IPS-18c (cell line): ENCODE data around the gene TRNT1.
A peak's percentile ranks its signal among the peaks of the same experiment; 100 is the strongest.

Experiments
- H3K4me3 ChIP-seq: 2 replicates; pipeline ENCODE4 v1.7.0; 2013; ENCODE audit warnings: low read depth, mild to moderate bottlenecking, low read length, moderate library complexity; ENCODE audit not compliant: insufficient read depth
- H3K9me3 ChIP-seq: one replicate; pipeline ENCODE4 v1.6.1; 2013; ENCODE audit warnings: mild to moderate bottlenecking, low read length, moderate library complexity; ENCODE audit not compliant: control insufficient read depth, insufficient read depth

Gene TRNT1

GRCh38 chr3:3154879-3155610, 28.3 kb downstream of the TRNT1 start:
- no peaks in the 10 kb centered on the region for H3K9me3 ChIP-seq
- H3K4me3 ChIP-seq, result no peak overlapping the region

GRCh38 chr3:3157484-3157883, 30.7 kb downstream of the TRNT1 start:
- Histone ChIP-seq H3K9me3 (no peaks in the 10 kb centered on the region), H3K4me3 (no peak overlapping the region)

GRCh38 chr3:3160826-3161225, 34.1 kb downstream of the TRNT1 start:
- H3K4me3 ChIP-seq, result no peak overlapping the region
- no peaks in the 10 kb centered on the region for H3K9me3 ChIP-seq

GRCh38 chr3:3165241-3165640, 38.5 kb downstream of the TRNT1 start:
- Histone ChIP-seq H3K9me3 (no peaks in the 10 kb centered on the region), H3K4me3 (no peak overlapping the region)

- Histone ChIP-seq H3K4me3 (no peak overlapping the region), H3K9me3 (no peaks in the 10 kb centered on the region)
Measured at GRCh38 chr3:3165650-3166049, 38.9 kb downstream of the TRNT1 start.

GRCh38 chr3:3170998-3171397, 44.3 kb downstream of the TRNT1 start:
- Histone ChIP-seq H3K9me3 (no peaks in the 10 kb centered on the region), H3K4me3 (no peak overlapping the region)

- no peaks in the 10 kb centered on the region for H3K9me3 ChIP-seq
- no peak overlapping the region for H3K4me3 ChIP-seq
Measured at GRCh38 chr3:3172627-3173026, 45.9 kb downstream of the TRNT1 start.

GRCh38 chr3:3177861-3178497, 51.2 kb downstream of the TRNT1 start:
- Histone ChIP-seq H3K9me3 (no peaks in the 10 kb centered on the region), H3K4me3 (peak overlapping the region; percentile 26; the same call in 1 of the 2 replicates)

GRCh38 chr3:3178498-3179328, 52.0 kb downstream of the TRNT1 start:
- peak overlapping the region; percentile 95 for H3K4me3 ChIP-seq
- no peaks in the 10 kb centered on the region for H3K9me3 ChIP-seq

GRCh38 chr3:3179407-3180094, 52.8 kb downstream of the TRNT1 start, which contains the start of gene CRBN:
Gene CRBN (minus strand): TSS chr3:3179691. CDS start chr3:3179687, 4 bp downstream.
- H3K4me3 ChIP-seq, result peak within 1 kb of the TSS; percentile 95
- no peaks in the 10 kb centered on the region for H3K9me3 ChIP-seq

- no peaks in the 10 kb centered on the region for H3K9me3 ChIP-seq
- no peak overlapping the region for H3K4me3 ChIP-seq
Measured at GRCh38 chr3:3180456-3180855, 53.7 kb downstream of the TRNT1 start.

GRCh38 chr3:3184876-3185275, 58.1 kb downstream of the TRNT1 start:
- no peaks in the 10 kb centered on the region for H3K9me3 ChIP-seq
- no peak overlapping the region for H3K4me3 ChIP-seq

GRCh38 chr3:3189102-3189727, 62.5 kb downstream of the TRNT1 start:
- no peak overlapping the region for H3K4me3 ChIP-seq
- H3K9me3 ChIP-seq, result no peaks in the 10 kb centered on the region

GRCh38 chr3:3189961-3190360, 63.2 kb downstream of the TRNT1 start:
- Histone ChIP-seq H3K4me3 (no peak overlapping the region), H3K9me3 (no peaks in the 10 kb centered on the region)

- Histone ChIP-seq H3K4me3 (no peak overlapping the region), H3K9me3 (no peaks in the 10 kb centered on the region)
Measured at GRCh38 chr3:3191675-3192285, 65.0 kb downstream of the TRNT1 start.

GRCh38 chr3:3192286-3192675, 65.5 kb downstream of the TRNT1 start:
- H3K4me3 ChIP-seq, result no peak overlapping the region
- no peaks in the 10 kb centered on the region for H3K9me3 ChIP-seq

GRCh38 chr3:3194861-3195260, 68.1 kb downstream of the TRNT1 start:
- no peak overlapping the region for H3K4me3 ChIP-seq
- H3K9me3 ChIP-seq, result no peaks in the 10 kb centered on the region
